Measurements from ENCODE around the gene MRPL17. TPM values are rescaled to one million over a fixed set of nuclear protein-coding genes. Genes with fewer than 3 reads are reported as not detected.
"Not testable (repeated sequence)": the region's sequence is repeated elsewhere in the genome, so short reads cannot be mapped to it uniquely, and the experiment has no call there.

The MRPL17 gene
- polyA plus RNA-seq, 1 experiment = 68.9 TPM

DNA sequence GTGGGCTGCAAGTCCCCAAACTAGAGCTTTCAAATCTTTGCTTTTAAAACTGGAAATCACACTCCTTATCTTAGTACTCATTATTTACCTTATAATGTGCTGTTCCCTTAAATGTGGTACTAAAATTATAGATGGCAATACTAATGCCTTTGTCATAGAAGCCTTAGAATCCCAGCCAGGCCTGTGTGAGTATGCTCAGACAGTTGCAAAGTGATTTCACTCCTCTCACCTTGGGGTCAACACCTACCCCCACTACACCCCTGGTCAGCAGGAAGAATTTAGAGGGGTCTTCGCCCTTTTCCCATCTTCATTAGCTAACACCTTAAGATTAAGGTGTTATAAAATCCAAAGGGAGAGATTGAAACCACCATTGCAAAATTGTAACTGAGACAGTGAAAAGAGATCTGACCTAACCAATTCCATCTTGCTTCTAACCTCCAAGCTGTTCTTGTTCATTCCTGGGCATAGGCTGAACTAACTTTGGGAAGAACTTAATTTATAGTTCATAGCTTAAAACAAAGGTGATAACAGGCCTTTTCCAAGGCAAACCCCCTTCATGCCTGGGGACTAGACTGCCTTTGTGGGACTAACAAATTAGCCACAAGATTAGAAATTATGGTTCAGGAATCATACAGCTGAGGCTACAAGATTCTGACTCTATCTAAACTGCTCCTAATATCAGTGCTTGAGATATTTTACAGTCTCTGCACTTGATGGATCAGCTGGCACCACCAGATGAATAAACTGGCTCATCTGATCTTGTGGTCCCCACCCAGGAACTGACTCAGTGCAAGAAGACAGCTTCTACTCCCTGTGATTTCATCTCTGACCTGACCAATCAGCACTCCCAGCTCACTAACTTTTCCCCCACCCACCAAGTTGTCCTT, 10.4 kb upstream of the MRPL17 start:
- peak; percentile 42 for DNase-seq (ENCODE audit: low read depth)
- Histone ChIP-seq H3K4me3 (ENCODE audit: low read depth, low read length) (no peak overlapping the region), H3K27me3 (ENCODE audit: control insufficient read depth, insufficient read depth, low read length) (no peaks in the 10 kb centered on the region), H3K36me3 (ENCODE audit: control insufficient read depth, insufficient read depth, low read length) (no peaks in the 10 kb centered on the region)
- POLR2A ChIA-PET = interaction anchor here (0.7 to 1.0 kb wide), 2 partner anchors 82 to 373 kb away, joined by 3 to 7 read pairs; partner anchors contain the start of gene TAF10
- TF ChIP-seq, protein P1, sequence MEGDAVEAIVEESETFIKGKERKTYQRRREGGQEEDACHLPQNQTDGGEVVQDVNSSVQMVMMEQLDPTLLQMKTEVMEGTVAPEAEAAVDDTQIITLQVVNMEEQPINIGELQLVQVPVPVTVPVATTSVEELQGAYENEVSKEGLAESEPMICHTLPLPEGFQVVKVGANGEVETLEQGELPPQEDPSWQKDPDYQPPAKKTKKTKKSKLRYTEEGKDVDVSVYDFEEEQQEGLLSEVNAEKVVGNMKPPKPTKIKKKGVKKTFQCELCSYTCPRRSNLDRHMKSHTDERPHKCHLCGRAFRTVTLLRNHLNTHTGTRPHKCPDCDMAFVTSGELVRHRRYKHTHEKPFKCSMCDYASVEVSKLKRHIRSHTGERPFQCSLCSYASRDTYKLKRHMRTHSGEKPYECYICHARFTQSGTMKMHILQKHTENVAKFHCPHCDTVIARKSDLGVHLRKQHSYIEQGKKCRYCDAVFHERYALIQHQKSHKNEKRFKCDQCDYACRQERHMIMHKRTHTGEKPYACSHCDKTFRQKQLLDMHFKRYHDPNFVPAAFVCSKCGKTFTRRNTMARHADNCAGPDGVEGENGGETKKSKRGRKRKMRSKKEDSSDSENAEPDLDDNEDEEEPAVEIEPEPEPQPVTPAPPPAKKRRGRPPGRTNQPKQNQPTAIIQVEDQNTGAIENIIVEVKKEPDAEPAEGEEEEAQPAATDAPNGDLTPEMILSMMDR (IDR thresholded peaks at IDR 0.05; ENCODE audit: insufficient read depth, low read depth, low read length) = no peak
- CTCF ChIA-PET = interaction anchor here (1.6 kb wide), 1 partner anchor 76 kb away, joined by 5 read pairs; no protein-coding TSS in a partner anchor

DNA sequence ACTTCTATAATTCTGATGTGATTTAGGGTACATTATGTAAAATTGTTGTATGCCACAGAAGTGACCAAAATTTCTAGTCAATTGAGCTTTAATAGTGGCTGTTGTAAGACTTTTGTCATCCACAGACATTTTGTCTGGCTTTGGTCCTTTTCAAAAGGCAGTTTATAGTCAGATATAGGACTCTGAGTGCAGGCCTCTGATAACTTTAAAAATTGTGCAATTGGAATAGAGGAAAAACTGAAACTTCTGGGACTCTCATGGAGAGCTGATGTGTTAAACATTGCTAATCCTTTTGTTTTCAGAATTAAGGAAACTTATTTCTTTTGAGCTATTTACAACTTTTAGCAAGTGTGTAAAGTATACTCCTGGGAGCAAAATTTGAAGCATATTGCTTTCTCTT, 9.0 kb upstream of the MRPL17 start:
- TF ChIP-seq, protein P1 (IDR thresholded peaks at IDR 0.05; ENCODE audit: insufficient read depth, low read depth, low read length) = no peak
- no peaks in the 10 kb centered on the region for H3K36me3 ChIP-seq (ENCODE audit: control insufficient read depth, insufficient read depth, low read length)
- no peaks in the 10 kb centered on the region for H3K27me3 ChIP-seq (ENCODE audit: control insufficient read depth, insufficient read depth, low read length)
- CTCF ChIA-PET = interaction anchor here (1.3 kb wide), 1 partner anchor 14 kb away, joined by 4 read pairs; no protein-coding TSS in a partner anchor
- DNase-seq (ENCODE audit: low read depth) = no peak
- no peak overlapping the region for H3K4me3 ChIP-seq (ENCODE audit: low read depth, low read length)
- POLR2A ChIA-PET = interaction anchor here (0.6 kb wide), 1 partner anchor 1177 kb away, joined by 4 read pairs; no protein-coding TSS in a partner anchor

DNA sequence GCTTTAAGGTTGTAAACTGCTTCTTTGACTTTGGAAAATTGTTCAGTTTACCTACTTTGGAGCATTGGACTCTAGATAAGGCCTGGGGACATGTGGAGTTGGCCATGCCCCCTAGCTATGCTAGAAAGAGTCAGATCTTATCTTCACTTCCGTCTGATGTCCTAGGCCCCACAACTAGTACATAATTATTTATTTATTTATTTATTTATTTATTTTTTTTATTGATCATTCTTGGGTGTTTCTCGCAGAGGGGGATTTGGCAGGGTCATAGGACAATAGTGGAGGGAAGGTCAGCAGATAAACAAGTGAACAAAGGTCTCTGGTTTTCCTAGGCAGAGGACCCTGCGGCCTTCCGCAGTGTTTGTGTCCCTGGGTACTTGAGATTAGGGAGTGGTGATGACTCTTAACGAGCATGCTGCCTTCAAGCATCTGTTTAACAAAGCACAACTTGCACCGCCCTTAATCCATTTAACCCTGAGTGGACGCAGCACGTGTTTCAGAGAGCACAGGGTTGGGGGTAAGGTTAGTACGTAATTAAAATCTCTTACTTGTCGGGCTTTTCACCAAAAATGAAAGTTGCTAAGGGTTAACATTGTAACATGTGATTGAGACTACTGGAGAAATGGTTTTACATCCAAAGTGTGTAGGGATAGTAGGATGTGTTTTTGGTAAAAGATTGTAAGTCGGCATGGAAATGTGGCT, 7.4 kb upstream of the MRPL17 start:
- H3K27me3 ChIP-seq (ENCODE audit: control insufficient read depth, insufficient read depth, low read length); H3K4me3 ChIP-seq (ENCODE audit: low read depth, low read length); POLR2A ChIA-PET; DNase-seq (ENCODE audit: low read depth); H3K36me3 ChIP-seq (ENCODE audit: control insufficient read depth, insufficient read depth, low read length); CTCF ChIA-PET: not testable (repeated sequence)

DNA sequence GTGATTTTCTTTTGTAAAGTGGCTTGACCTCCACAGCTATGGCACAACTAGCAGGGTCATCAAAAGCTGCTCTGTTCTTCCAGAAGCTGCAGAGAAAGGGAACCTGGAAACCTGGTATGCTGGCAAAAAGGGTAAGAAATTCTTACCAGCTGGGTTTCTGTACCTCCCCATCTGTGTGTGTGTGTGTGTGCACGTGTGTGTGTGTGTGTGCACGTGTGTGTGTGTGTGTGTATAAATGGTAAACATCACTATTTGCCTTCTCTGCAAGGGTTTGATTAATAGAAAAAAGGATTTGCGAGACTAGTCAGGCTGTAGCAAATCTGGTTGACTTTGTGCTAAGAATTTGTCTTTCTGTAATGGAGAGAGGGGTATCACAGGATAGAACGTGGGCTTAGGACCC, 4.7 kb upstream of the MRPL17 start:
- H3K4me3 ChIP-seq (ENCODE audit: low read depth, low read length) = no peak overlapping the region
- ChIA-PET CTCF (interaction anchor here (1.5 to 1.9 kb wide), 3 partner anchors 75 to 309 kb away, joined by 3 to 5 read pairs (median 5); partner anchors contain the start of gene TAF10), POLR2A (interaction anchor here (0.6 to 0.7 kb wide), 2 partner anchors 41 to 1308 kb away, joined by 3 to 7 read pairs; no protein-coding TSS in a partner anchor)
- no peak for DNase-seq (ENCODE audit: low read depth)
- H3K27me3 ChIP-seq (ENCODE audit: control insufficient read depth, insufficient read depth, low read length) = no peaks in the 10 kb centered on the region
- no peaks in the 10 kb centered on the region for H3K36me3 ChIP-seq (ENCODE audit: control insufficient read depth, insufficient read depth, low read length)
- TF ChIP-seq, protein P1 (IDR thresholded peaks at IDR 0.05; ENCODE audit: insufficient read depth, low read depth, low read length) = no peak

DNA sequence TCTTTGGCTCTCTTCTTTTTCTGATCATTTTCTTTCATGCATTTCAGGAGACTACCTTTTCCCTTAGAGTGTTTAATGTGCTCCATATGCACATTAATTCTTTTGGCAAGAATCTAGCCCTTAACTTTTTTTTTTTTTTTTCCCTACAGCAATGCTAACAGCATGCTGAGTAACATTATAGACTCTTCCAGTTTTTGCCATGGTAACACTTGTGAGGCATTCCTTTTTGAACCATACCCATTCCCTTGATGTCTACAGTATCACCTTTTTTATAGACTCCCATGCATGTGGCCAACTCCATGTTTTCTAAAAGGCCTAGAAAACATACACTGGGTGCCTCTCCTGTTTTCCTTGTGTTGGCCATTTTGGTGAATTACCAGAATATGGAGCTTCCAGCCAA, 2.9 kb upstream of the MRPL17 start:
- no peaks in the 10 kb centered on the region for H3K36me3 ChIP-seq (ENCODE audit: control insufficient read depth, insufficient read depth, low read length)
- TF ChIP-seq, protein P1 (IDR thresholded peaks at IDR 0.05; ENCODE audit: insufficient read depth, low read depth, low read length) = no peak
- no peaks in the 10 kb centered on the region for H3K27me3 ChIP-seq (ENCODE audit: control insufficient read depth, insufficient read depth, low read length)
- no peak overlapping the region for H3K4me3 ChIP-seq (ENCODE audit: low read depth, low read length)
- ChIA-PET POLR2A (no interaction called here), CTCF (interaction anchor here (1.9 kb wide), 1 partner anchor 155 kb away, joined by 5 read pairs; no protein-coding TSS in a partner anchor)
- no peak for DNase-seq (ENCODE audit: low read depth)

DNA sequence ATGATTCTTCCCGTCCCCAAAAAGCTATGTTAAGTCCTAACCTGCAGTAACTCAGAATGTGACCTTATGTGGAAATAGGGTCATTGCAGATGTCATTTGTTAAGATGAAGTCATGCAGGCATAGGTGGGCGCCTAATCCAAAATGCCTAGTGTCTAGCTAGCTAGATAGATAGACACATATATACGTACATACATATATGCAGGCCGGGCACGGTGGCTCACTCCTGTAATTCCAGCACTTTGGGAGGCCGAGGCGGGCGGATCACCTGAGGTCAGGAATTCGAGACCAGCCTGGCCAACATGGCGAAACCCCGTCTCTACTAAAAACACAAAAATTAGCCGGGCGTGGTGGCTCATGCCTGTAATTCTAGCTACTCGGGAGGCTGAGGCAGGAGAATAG, 928 bp upstream of the MRPL17 start:
- DNase-seq (ENCODE audit: low read depth); H3K36me3 ChIP-seq (ENCODE audit: control insufficient read depth, insufficient read depth, low read length); H3K4me3 ChIP-seq (ENCODE audit: low read depth, low read length); POLR2A ChIA-PET; H3K27me3 ChIP-seq (ENCODE audit: control insufficient read depth, insufficient read depth, low read length): not testable (repeated sequence)
- CTCF ChIA-PET = interaction anchor here (0.6 to 3.7 kb wide), 19 partner anchors 10 to 235 kb away, joined by 3 to 24 read pairs (median 5); partner anchors contain the start of genes TAF10 and TPP1
